Heart left ventricle (tissue), 16 donors: ENCODE results near the gene UBE2E2. TPM values are rescaled to one million over a fixed set of nuclear protein-coding genes. Genes with fewer than 3 reads are reported as not detected.

Experiments
- ATAC-seq, 4 donors: fragments of 200-7000 bp; cut with Tn5 transposase; one replicate each; pipeline ENCODE4 v1.9.1; 2020 to 2022; ENCODE audit warnings: moderate library complexity in 4 of 4, mild to moderate bottlenecking in 3 of 4, moderate number of reproducible peaks in 1 of 4
- DNase-seq, 5 donors: peaks; one replicate each; pipeline ENCODE4 v3.0.0-alpha.2; 2020
- H3K27ac ChIP-seq, 12 donors: fragments of 200-600 bp; sonication (generic) in 4 of 12; one replicate each; pipeline versions ENCODE4 v1.5.0 to v1.8.0; 2016 to 2022; ENCODE audit warnings: mild to moderate bottlenecking in 2 of 12
- H3K27me3 ChIP-seq, 9 donors: fragments of 200-600 bp; sonication (generic) in 2 of 9; one replicate each; pipeline versions ENCODE4 v1.5.1 to v1.8.0; 2016 to 2022; ENCODE audit warnings: mild to moderate bottlenecking in 3 of 9
- H3K36me3 ChIP-seq, 9 donors: fragments of 200-600 bp; sonication (generic) in 2 of 9; one replicate each; pipeline versions ENCODE4 v1.5.0 to v1.8.0; 2018 to 2022; ENCODE audit warnings: mild to moderate bottlenecking in 2 of 9
- H3K4me1 ChIP-seq, 12 donors: fragments of 200-600 bp; sonication (generic) in 4 of 12; one replicate each; pipeline versions ENCODE4 v1.5.0 to v1.8.0; 2016 to 2022; ENCODE audit warnings: mild to moderate bottlenecking in 3 of 12
- H3K4me3 ChIP-seq, 12 donors: fragments of 200-600 bp; sonication (generic) in 4 of 12; one replicate each; pipeline versions ENCODE4 v1.5.0 to v1.8.0; 2017 to 2022; ENCODE audit warnings: mild to moderate bottlenecking in 9 of 12, moderate library complexity in 4 of 12
- H3K9me3 ChIP-seq, 12 donors: fragments of 200-600 bp; sonication (generic) in 4 of 12; one replicate each; pipeline versions ENCODE4 v1.5.0 to v1.8.0; 2016 to 2022; ENCODE audit warnings: mild to moderate bottlenecking in 1 of 12
- CTCF ChIP-seq, 12 donors: fragments of 200-600 bp; sonication (generic) in 4 of 12; IDR thresholded peaks; one replicate each; pipeline versions ENCODE4 v1.5.0 to v1.8.0; 2018 to 2022; ENCODE audit warnings: antibody characterized with exemption in 12 of 12, mild to moderate bottlenecking in 5 of 12
- POLR2A ChIP-seq, 2 donors: fragments of 450-650 bp; IDR thresholded peaks; one replicate each; pipeline ENCODE4 v1.6.1; 2017; ENCODE audit warnings: antibody characterized with exemption in 2 of 2, mild to moderate bottlenecking in 2 of 2, moderate library complexity in 2 of 2
- WGBS, 4 donors: extraction: QIAGEN DNeasy Blood & Tissue Kit in 2 of 4; methylation state at CpG; one replicate each; pipeline versions ENCODE4 v1.1.5 to v1.1.7; 2013 to 2018; 5-methylcytosine and 5-hydroxymethylcytosine counted together
- intact Hi-C, 10 donors: fragments of 100-400 bp; cut with DNase I; formaldehyde crosslinking; loops; one replicate each; pipeline versions ENCODE4 v1.11.1 to v1.14.2; 2022
- polyA plus RNA-seq, 2 donors: library from polyadenylated mRNA; stranded (reverse); fragments of 200-250 nt; gene quantifications; one replicate each; pipeline ENCODE4 v1.2.3, GENCODE V29; 2013
- total RNA-seq, 9 donors: library from RNA; depleted of rRNA in 2 of 9; stranded (reverse); fragments of >200 nt in 2 of 9; fragmentation: NEBNext Ultra II Directional in 3 of 9; extraction: Animal tissue kit (Norgen Biotek cat#: 25700) in 3 of 9; gene quantifications; one replicate each; pipeline versions ENCODE4 v1.1.0 to v1.2.4, GENCODE V29; 2016 to 2023
- donor health status: ischemic (EF 13 %, LVEDD 7.1; RV severe dilation, severe dysfunction).
- donor health status: healthy with polysubstance abuse.
- donor health status: DM: no; HTN: yes; CAD: no.
- donor health status: DM: no; HTN: no; CAD: no.
- donor health status: ischemic (EF 25% LVEDD 6.9; RV normal size, moderate dysfunction).
- donor health status: ischemic (EF 25% LVEDD 5.7; RV mildly dilated, moderate dysfunction).
- donor health status: healthy.
- donor health status: DM: yes; HTN: yes; CAD: no.
- donor health status: ischemic (EF 35%, LVEDD 5.7; RV mildly dilated, moderate dysfunction).
- donor health status: nonischemic (EF 11% LVEDD 7.7; RV severe dilation, severe dysfunction).
- donor health status: DM: yes; HTN: yes; CAD: no.
- donor health status: PGD.
- donor health status: ischemic (EF 29% LVEDD 5.4; RV normal size, mild dysfunction).
- donor health status: nonischemic (EF 23%, LVEDD 6.1; RV moderate dilation, normal function).

Gene UBE2E2
- total and polyA plus RNA-seq, 11 donors: 21.9 to 63.9 (median 50.8) TPM

GRCh38 chr3:23422517-23422851, 219.4 kb downstream of the UBE2E2 start:
- Histone ChIP-seq H3K9me3 (peaks cover 0 to 8% (median 0%) of the 10 kb centered on the region in 12 donors), H3K4me3 (no peak overlapping the region), H3K27me3 (no peaks in the 10 kb centered on the region), H3K27ac (no peak overlapping the region), H3K4me1 (peaks cover 0 to 25% (median 8%) of the 10 kb centered on the region in 12 donors), H3K36me3 (no peaks in the 10 kb centered on the region)
- DNase-seq (no peak), ATAC-seq (no peak)
- TF ChIP-seq CTCF (IDR thresholded peaks at IDR 0.05) (no peak), POLR2A (IDR thresholded peaks at IDR 0.05) (no peak)
- intact Hi-C loops: no loop called here

DNA sequence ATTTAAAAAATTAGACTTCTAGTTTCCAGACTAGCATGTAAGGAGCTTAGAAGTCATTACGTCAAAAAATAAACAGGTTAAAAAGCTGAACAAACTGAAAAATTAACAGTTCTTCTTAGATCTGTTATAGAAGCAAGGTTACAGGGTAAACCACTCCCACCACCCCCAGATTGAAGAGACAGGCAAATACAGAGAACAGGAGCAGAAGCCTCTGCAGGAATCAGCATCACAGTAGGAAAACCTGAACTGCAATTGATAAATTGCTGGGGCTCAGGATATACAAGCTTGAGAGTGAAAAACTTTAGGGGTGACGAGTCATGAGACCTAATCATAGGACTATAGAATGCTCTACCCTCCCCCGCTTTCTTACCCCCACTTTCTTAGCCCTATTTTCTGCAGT, 222.3 kb downstream of the UBE2E2 start:
- intact Hi-C loops: no loop called here
- no peaks in the 10 kb centered on the region for H3K27me3 ChIP-seq
- TF ChIP-seq CTCF (IDR thresholded peaks at IDR 0.05) (no peak), POLR2A (IDR thresholded peaks at IDR 0.05) (no peak)

GRCh38 chr3:23430781-23431398, 227.8 kb downstream of the UBE2E2 start:
- Histone ChIP-seq H3K27ac (no peak overlapping the region), H3K4me3 (no peak overlapping the region), H3K36me3 (no peaks in the 10 kb centered on the region), H3K4me1 (peaks cover 0 to 13% (median 6%) of the 10 kb centered on the region in 12 donors), H3K27me3 (no peaks in the 10 kb centered on the region), H3K9me3 (peaks cover 0 to 11% (median 0%) of the 10 kb centered on the region in 12 donors)
- intact Hi-C loops: no loop called here
- TF ChIP-seq POLR2A (IDR thresholded peaks at IDR 0.05) (no peak), CTCF (IDR thresholded peaks at IDR 0.05) (no peak)
- ATAC-seq (no peak), DNase-seq (no peak)
- 73 to 89% (median 76%) methylated on average over 2 of the region's 2 CpGs for WGBS, 4 donors

More for the DNA sequence above, 222.3 kb downstream of the UBE2E2 start:
- DNase-seq (no peak), ATAC-seq (no peak)
- peaks cover 0 to 25% (median 8%) of the 10 kb centered on the region in 12 donors for H3K4me1 ChIP-seq
- H3K4me3 ChIP-seq: no peak overlapping the region
- WGBS, 4 donors: 94 to 99% (median 97%) methylated on average over 3 of the region's 3 CpGs
- H3K9me3 ChIP-seq: peaks cover 0 to 11% (median 0%) of the 10 kb centered on the region in 12 donors
- H3K27ac ChIP-seq: no peak overlapping the region
- no peaks in the 10 kb centered on the region for H3K36me3 ChIP-seq

DNA sequence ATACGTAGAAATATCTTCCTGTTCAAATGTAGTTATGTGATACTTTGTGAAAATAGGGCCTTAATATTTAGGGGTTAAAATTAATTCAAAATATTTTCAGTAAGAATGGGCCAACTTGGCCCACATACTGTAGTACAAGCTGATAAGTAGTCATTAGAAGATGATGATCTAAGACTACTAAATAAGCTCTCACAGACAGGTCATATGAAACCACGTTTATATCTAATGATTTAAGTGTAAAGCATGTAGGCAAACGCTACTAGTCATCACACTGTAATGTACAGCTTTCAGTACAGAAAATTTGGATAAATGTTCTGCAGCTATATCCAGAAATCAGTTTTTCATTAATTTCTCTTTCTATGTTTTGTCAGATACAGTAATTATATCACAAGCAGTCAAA, 228.6 kb downstream of the UBE2E2 start:
- 56 to 64% (median 61%) methylated on average over 3 of the region's 3 CpGs for WGBS, 4 donors
- no peaks in the 10 kb centered on the region for H3K27me3 ChIP-seq
- DNase-seq (no peak), ATAC-seq (no peak)
- H3K27ac ChIP-seq: no peak overlapping the region
- peaks cover 0 to 7% (median 0%) of the 10 kb centered on the region in 12 donors for H3K9me3 ChIP-seq
- peaks cover 0 to 13% (median 6%) of the 10 kb centered on the region in 12 donors for H3K4me1 ChIP-seq
- intact Hi-C loops: no loop called here
- TF ChIP-seq CTCF (IDR thresholded peaks at IDR 0.05) (no peak), POLR2A (IDR thresholded peaks at IDR 0.05) (no peak)
- H3K36me3 ChIP-seq: no peaks in the 10 kb centered on the region
- no peak overlapping the region for H3K4me3 ChIP-seq
